GM19240 (cell line): Measurements from ENCODE around the gene ITGB8.

Source experiments
- DNase-seq: peaks from one replicate; pipeline ENCODE4 v3.0.0; 2011; ENCODE audit warnings: low spot score; ENCODE audit not compliant: insufficient read length

The ITGB8 gene

GRCh38 chr7:20307901-20308300, 22.8 kb upstream of the ITGB8 start:
- DNase-seq, result no peak

- DNase-seq, result no peak
These were observed 20.4 kb upstream of the ITGB8 start for GRCh38 chr7:20310301-20310700.

- no peak for DNase-seq
These were observed 19.5 kb upstream of the ITGB8 start for GRCh38 chr7:20310963-20311742.

GRCh38 chr7:20311743-20312042, 19.0 kb upstream of the ITGB8 start:
- no peak for DNase-seq

- DNase-seq, result no peak
These were observed 18.1 kb upstream of the ITGB8 start for GRCh38 chr7:20312562-20312961.

- no peak for DNase-seq
These were observed 17.1 kb upstream of the ITGB8 start for GRCh38 chr7:20313626-20314025.

- no peak for DNase-seq
These were observed 16.5 kb upstream of the ITGB8 start for GRCh38 chr7:20314198-20314597.

GRCh38 chr7:20316706-20317105, 14.0 kb upstream of the ITGB8 start:
- no peak for DNase-seq

GRCh38 chr7:20317413-20317812, 13.3 kb upstream of the ITGB8 start:
- DNase-seq, result no peak

- DNase-seq, result no peak
These were observed 11.8 kb upstream of the ITGB8 start for GRCh38 chr7:20318933-20319332.

GRCh38 chr7:20320322-20320721, 10.4 kb upstream of the ITGB8 start:
- no peak for DNase-seq

GRCh38 chr7:20320786-20321185, 9.9 kb upstream of the ITGB8 start:
- DNase-seq, result no peak

- DNase-seq, result no peak
These were observed 7.1 kb upstream of the ITGB8 start for GRCh38 chr7:20323595-20323994.

- no peak for DNase-seq
These were observed 4.4 kb upstream of the ITGB8 start for GRCh38 chr7:20326342-20326741.

- DNase-seq, result no peak
These were observed 3.6 kb upstream of the ITGB8 start for GRCh38 chr7:20327055-20327454.

- no peak for DNase-seq
These were observed 2.7 kb upstream of the ITGB8 start for GRCh38 chr7:20328027-20328426.

- DNase-seq, result no peak
These were observed 2.0 kb upstream of the ITGB8 start for GRCh38 chr7:20328692-20329091.

GRCh38 chr7:20329389-20330238, 1.1 kb upstream of the ITGB8 start:
- DNase-seq, result peak; percentile 9

GRCh38 chr7:20330928-20331909, 519 bp downstream of the ITGB8 start:
- peak; percentile 2 for DNase-seq

- DNase-seq, result no peak
These were observed 1.5 kb downstream of the ITGB8 start for GRCh38 chr7:20331910-20332813.

GRCh38 chr7:20338285-20338684, 7.6 kb downstream of the ITGB8 start:
- DNase-seq, result no peak
